HG03280 (cell line): Measurements from ENCODE around the gene CLDN9.

Experiments
- ATAC-seq: cut with Tn5 transposase; IDR thresholded peaks from one replicate; pipeline ENCODE4 v1.9.1; 2021; ENCODE audit warnings: mild to moderate bottlenecking, moderate library complexity; ENCODE audit not compliant: unreplicated experiment

Gene CLDN9

GRCh38 chr16:3029491-3030221 is 16.9 kb downstream of the CLDN9 start:
- no peak for ATAC-seq

- no peak for ATAC-seq
Measured at GRCh38 chr16:3030222-3031212, 17.8 kb downstream of the CLDN9 start.

GRCh38 chr16:3032624-3033023 is 19.9 kb downstream of the CLDN9 start:
- ATAC-seq: no peak

- ATAC-seq: no peak
Measured at GRCh38 chr16:3035289-3035971, 22.7 kb downstream of the CLDN9 start.

- ATAC-seq: no peak
Measured at GRCh38 chr16:3035972-3036725, 23.4 kb downstream of the CLDN9 start.

GRCh38 chr16:3036726-3037315 is 24.1 kb downstream of the CLDN9 start, which contains the start of gene BICDL2:
TSS of gene BICDL2 (minus strand) at chr16:3036944. CDS start at chr16:3035496, 1,448 bp downstream.
- ATAC-seq: no peak

GRCh38 chr16:3038256-3038655 is 25.5 kb downstream of the CLDN9 start:
- no peak for ATAC-seq

- no peak for ATAC-seq
Measured at GRCh38 chr16:3038896-3039295, 26.2 kb downstream of the CLDN9 start.

GRCh38 chr16:3042376-3042775 is 29.7 kb downstream of the CLDN9 start:
- ATAC-seq: no peak

- ATAC-seq: no peak
Measured at GRCh38 chr16:3044708-3045107, 32.0 kb downstream of the CLDN9 start.

- ATAC-seq: no peak
Measured at GRCh38 chr16:3045758-3046640, 33.3 kb downstream of the CLDN9 start, which contains the start of gene MMP25. TSS of gene MMP25 (plus strand) at chr16:3046561. CDS start at chr16:3046918, 357 bp downstream.

- ATAC-seq: no peak
Measured at GRCh38 chr16:3046641-3047386, 34.1 kb downstream of the CLDN9 start.

- ATAC-seq: no peak
Measured at GRCh38 chr16:3047387-3047720, 34.6 kb downstream of the CLDN9 start.

- no peak for ATAC-seq
Measured at GRCh38 chr16:3049921-3050481, 37.3 kb downstream of the CLDN9 start.

GRCh38 chr16:3050487-3050886 is 37.8 kb downstream of the CLDN9 start:
- no peak for ATAC-seq

GRCh38 chr16:3051009-3051408 is 38.3 kb downstream of the CLDN9 start:
- ATAC-seq: no peak

- ATAC-seq: no peak
Measured at GRCh38 chr16:3051494-3051893, 38.8 kb downstream of the CLDN9 start.
